Spleen (tissue), 11 donors: Measurements from ENCODE around the gene OR52I2. TPM values are rescaled to one million over a fixed set of nuclear protein-coding genes. Genes with fewer than 3 reads are reported as not detected.

Source experiments
- DNase-seq: peaks from one replicate; pipeline ENCODE4 v3.0.0-alpha.2; 2020
- H3K27ac ChIP-seq, 8 donors: fragments of 200-600 bp; sonication (generic) in 7 of 8; 1 replicate in 4 of 8; 2 replicates in 4 of 8; pipeline versions ENCODE4 v1.5.0 to v1.8.0; 2016 to 2021; ENCODE audit warnings: inconsistent platforms in 4 of 8, mild to moderate bottlenecking in 4 of 8, moderate library complexity in 1 of 8
- H3K27me3 ChIP-seq, 7 donors: fragments of 200-600 bp; sonication (generic) in 6 of 7; replicated peaks in 1 of 7; 1 replicate in 4 of 7; 2 replicates in 3 of 7; pipeline versions ENCODE4 v1.5.0 to v1.8.0; 2016 to 2021; ENCODE audit warnings: inconsistent platforms in 3 of 7, mild to moderate bottlenecking in 1 of 7
- H3K36me3 ChIP-seq, 6 donors: fragments of 200-600 bp; sonication (generic) in 5 of 6; 1 replicate in 4 of 6; 2 replicates in 2 of 6; pipeline versions ENCODE4 v1.5.0 to v1.8.0; 2016 to 2021; ENCODE audit warnings: inconsistent platforms in 2 of 6
- H3K4me1 ChIP-seq, 6 donors: fragments of 200-600 bp; sonication (generic) in 5 of 6; 1 replicate in 3 of 6; 2 replicates in 3 of 6; pipeline versions ENCODE4 v1.5.0 to v1.8.0; 2016 to 2021; ENCODE audit warnings: inconsistent platforms in 3 of 6
- H3K4me3 ChIP-seq, 8 donors: fragments of 200-600 bp; sonication (generic) in 7 of 8; 1 replicate in 4 of 8; 2 replicates in 4 of 8; pipeline versions ENCODE4 v1.5.0 to v1.8.0; 2016 to 2021; ENCODE audit warnings: inconsistent platforms in 4 of 8, mild to moderate bottlenecking in 4 of 8, moderate library complexity in 2 of 8
- H3K9me3 ChIP-seq, 8 donors: fragments of 200-600 bp; sonication (generic) in 7 of 8; 1 replicate in 4 of 8; 2 replicates in 4 of 8; pipeline versions ENCODE4 v1.5.0 to v1.8.0; 2016 to 2021; ENCODE audit warnings: inconsistent platforms in 4 of 8
- POLR2A ChIP-seq, 3 donors: fragments of 450-650 bp; IDR thresholded peaks; one replicate each; pipeline ENCODE4 v1.5.1; 2017; ENCODE audit warnings: antibody characterized with exemption in 3 of 3, mild to moderate bottlenecking in 1 of 3
- POLR2AphosphoS5 ChIP-seq, 3 donors: sonication (generic); formaldehyde crosslinking; IDR thresholded peaks; one replicate each; pipeline ENCODE4 v1.5.1; 2017; ENCODE audit warnings: antibody characterized with exemption in 3 of 3
- WGBS, 5 donors: extraction: QIAGEN DNeasy Blood & Tissue Kit in 3 of 5; methylation state at CpG; one replicate each; pipeline versions ENCODE4 v1.1.5 to v1.1.7; 2013 to 2018; 5-methylcytosine and 5-hydroxymethylcytosine counted together
- intact Hi-C: fragments of 100-400 bp; cut with DNase I; formaldehyde crosslinking; loops from one replicate; pipeline ENCODE4 v1.15.0; 2023; ENCODE audit warnings: low total_unique reads
- polyA plus RNA-seq, 3 donors: library from polyadenylated mRNA; stranded (reverse); fragments of 200-250 nt; gene quantifications; one replicate each; pipeline ENCODE4 v1.2.1, GENCODE V29; 2013
- total RNA-seq, 7 donors: library from RNA; depleted of rRNA in 3 of 7; stranded (reverse); fragments of >200 nt in 3 of 7; fragmentation: NEBNext Ultra II Directional in 4 of 7; extraction: Animal tissue kit (Norgen Biotek cat#: 25700) in 4 of 7; gene quantifications; one replicate each; pipeline versions ENCODE4 v1.1.0 to v1.2.1, GENCODE V29; 2016 to 2021
- TF ChIP-seq, protein P1 (sequence below), 11 experiments: fragments of 200-600 bp in 7 of 11; fragments of 450-650 bp in 4 of 11; sonication (generic) in 4 of 11; IDR thresholded peaks in 8 of 11; conservative IDR thresholded peaks in 3 of 11; 1 replicate in 7 of 11; 2 replicates in 4 of 11; pipeline versions ENCODE4 v1.4.0 to v1.8.0; 2016 to 2021; ENCODE audit warnings: antibody characterized with exemption in 11 of 11, inconsistent platforms in 4 of 11, mild to moderate bottlenecking in 1 of 11
- donor health status: healthy with polysubstance abuse.
- donor health status: DM: no; HTN: no; CAD: no; lungs with moderate emphysema.
- donor health status: DM: no; HTN: no; CAD: no.
- donor health status: Bipolar disorder and iron deficiency.
- donor health status: healthy.
- donor health status: DM: no; HTN: no; CAD: no.
- donor health status: DM: yes; HTN: yes; CAD: no.

OR52I2 gene
- total and polyA plus RNA-seq, 10 donors = not detected

DNA sequence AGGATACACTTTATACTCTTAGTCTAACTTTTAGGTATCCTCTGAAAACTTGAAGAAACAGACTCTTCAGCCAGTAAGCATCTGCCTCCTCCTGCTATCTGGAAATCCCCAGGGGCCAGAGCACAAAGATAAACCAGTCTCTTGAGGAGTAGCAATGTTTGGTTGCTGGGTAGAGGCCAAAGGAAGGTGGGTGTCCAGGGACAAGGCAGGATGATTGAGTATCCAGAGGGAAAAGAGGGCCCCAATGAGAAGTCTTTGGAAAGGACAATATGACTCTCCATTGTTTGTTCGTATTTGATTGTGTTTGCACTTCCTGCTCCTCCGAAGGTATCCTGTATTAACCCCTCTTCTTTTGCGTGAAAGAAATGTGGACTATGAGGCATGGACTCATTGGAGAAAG is 7.5 kb downstream of the OR52I2 start:
- Histone ChIP-seq H3K36me3 (no peaks in the 10 kb centered on the region), H3K4me1 (no peaks in the 10 kb centered on the region), H3K27ac (no peak overlapping the region), H3K4me3 (no peak overlapping the region), H3K27me3 (peaks cover 0 to 9% (median 0%) of the 10 kb centered on the region in 7 donors), H3K9me3 (no peaks in the 10 kb centered on the region)
- 48 to 79% (median 71%) methylated on average over 3 of the region's 3 CpGs for WGBS, 5 donors
- TF ChIP-seq, protein P1, sequence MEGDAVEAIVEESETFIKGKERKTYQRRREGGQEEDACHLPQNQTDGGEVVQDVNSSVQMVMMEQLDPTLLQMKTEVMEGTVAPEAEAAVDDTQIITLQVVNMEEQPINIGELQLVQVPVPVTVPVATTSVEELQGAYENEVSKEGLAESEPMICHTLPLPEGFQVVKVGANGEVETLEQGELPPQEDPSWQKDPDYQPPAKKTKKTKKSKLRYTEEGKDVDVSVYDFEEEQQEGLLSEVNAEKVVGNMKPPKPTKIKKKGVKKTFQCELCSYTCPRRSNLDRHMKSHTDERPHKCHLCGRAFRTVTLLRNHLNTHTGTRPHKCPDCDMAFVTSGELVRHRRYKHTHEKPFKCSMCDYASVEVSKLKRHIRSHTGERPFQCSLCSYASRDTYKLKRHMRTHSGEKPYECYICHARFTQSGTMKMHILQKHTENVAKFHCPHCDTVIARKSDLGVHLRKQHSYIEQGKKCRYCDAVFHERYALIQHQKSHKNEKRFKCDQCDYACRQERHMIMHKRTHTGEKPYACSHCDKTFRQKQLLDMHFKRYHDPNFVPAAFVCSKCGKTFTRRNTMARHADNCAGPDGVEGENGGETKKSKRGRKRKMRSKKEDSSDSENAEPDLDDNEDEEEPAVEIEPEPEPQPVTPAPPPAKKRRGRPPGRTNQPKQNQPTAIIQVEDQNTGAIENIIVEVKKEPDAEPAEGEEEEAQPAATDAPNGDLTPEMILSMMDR (IDR thresholded peaks at IDR 0.05 in 8 of 11, conservative IDR thresholded peaks at IDR 0.05 in 3 of 11) = no peak
- TF ChIP-seq POLR2A (IDR thresholded peaks at IDR 0.05) (no peak), POLR2AphosphoS5 (IDR thresholded peaks at IDR 0.05) (no peak)
- intact Hi-C loops = no loop called here
- DNase-seq = no peak

DNA sequence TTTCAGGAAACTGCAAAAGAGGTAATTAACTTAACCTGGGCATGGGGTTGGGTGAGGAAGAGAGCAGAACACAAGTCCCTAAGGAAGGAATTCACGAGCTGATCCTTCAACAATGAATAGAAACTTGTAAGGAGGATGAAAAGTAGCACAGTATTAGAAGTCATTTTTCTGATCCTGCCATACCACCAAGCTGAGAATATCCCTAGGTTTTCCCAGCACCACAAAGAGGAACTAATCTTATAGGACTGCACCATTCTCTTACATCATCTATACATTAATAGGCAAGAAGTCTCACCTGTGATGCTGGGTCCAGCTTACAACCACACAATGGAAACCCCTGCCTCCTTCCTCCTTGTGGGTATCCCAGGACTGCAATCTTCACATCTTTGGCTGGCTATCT is 12.2 kb downstream of the OR52I2 start, which contains the start of gene OR52I1:
OR52I1 (plus strand) TSS at position 301 of the 400 bp plus-strand sequence; CDS start at position 301, 0 bp downstream.
- Histone ChIP-seq H3K27ac (no peak within 1 kb of the TSS), H3K27me3 (no peaks in the 10 kb centered on the region), H3K36me3 (peaks cover 0 to 35% (median 10%) of the 10 kb centered on the region in 6 donors), H3K4me1 (no peaks in the 10 kb centered on the region), H3K9me3 (no peaks in the 10 kb centered on the region), H3K4me3 (no peak within 1 kb of the TSS)
- intact Hi-C loops = no loop called here
- 84 to 96% (median 88%) methylated on average over 1 of the region's 1 CpG for WGBS, 5 donors
- no peak for TF ChIP-seq POLR2AphosphoS5 (IDR thresholded peaks at IDR 0.05)
- TF ChIP-seq POLR2A (IDR thresholded peaks at IDR 0.05) = no peak
- TF ChIP-seq, protein P1 (IDR thresholded peaks at IDR 0.05 in 8 of 11, conservative IDR thresholded peaks at IDR 0.05 in 3 of 11) = no peak
- DNase-seq = no peak

DNA sequence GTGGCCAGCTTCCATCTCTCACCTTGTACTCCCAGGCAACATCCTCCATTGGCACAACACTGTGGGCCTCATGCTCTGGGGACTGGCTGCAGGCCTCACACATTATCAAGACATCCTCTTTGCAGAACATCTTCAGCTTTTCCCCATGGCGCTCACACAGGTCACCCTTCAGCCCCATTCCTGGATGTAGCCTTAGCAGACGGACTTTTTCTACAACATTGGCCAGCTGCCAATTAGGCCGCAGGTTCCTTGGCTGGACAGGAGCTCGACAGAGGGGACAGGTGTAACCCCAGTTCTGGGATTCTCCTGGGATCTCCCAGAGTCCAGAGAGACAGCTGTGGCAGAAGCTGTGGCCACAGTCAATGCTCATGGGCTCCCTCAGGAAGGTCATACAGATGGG is 23.5 kb downstream of the OR52I2 start:
- DNase-seq = no peak
- Histone ChIP-seq H3K9me3 (no peaks in the 10 kb centered on the region), H3K4me1 (peaks cover 8 to 37% (median 23%) of the 10 kb centered on the region in 6 donors), H3K27ac (no peak overlapping the region), H3K27me3 (no peaks in the 10 kb centered on the region), H3K36me3 (peaks cover 7 to 54% (median 45%) of the 10 kb centered on the region in 6 donors), H3K4me3 (no peak overlapping the region)
- TF ChIP-seq POLR2A (IDR thresholded peaks at IDR 0.05) (no peak), POLR2AphosphoS5 (IDR thresholded peaks at IDR 0.05) (no peak)
- intact Hi-C loops = no loop called here
- 88 to 97% (median 95%) methylated on average over 4 of the region's 4 CpGs for WGBS, 5 donors

DNA sequence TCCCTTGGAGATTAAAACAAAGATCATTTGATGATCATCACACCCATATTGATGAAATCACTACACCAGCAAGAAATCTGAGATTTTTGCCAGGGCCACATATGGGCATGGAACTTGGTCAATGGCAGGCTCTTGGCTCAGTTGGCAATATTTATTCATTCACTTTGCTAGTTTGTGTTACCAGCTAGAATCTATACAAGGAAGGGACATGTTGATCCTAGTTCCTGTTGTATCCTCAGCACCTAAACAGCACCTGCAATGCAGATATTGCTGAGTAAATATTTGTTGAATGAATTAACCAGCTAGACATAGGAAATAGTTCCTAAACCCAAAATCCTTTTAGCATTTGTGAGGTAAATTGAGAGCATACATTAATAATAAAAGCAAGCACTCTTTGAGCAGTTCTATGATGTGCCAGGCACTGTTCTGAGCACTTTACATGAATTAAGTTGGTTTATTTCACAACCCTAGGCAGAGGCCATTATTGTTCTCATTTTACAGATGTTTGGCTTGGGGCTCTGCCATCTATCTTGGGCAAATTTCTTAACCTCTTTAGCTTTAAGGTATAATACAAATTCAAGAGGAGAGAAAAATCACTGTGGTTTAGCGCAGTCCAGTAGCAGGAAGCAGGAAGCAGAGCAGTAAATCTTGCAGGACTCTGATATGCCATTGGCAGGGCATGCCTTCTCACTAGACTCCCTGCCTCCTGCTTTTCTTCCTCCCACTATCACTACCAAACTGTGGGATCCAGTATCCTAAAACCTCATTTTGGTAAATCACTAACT is 24.9 kb downstream of the OR52I2 start:
- peaks cover 4 to 41% (median 31%) of the 10 kb centered on the region in 6 donors for H3K36me3 ChIP-seq
- no peaks in the 10 kb centered on the region for H3K9me3 ChIP-seq
- H3K4me1 ChIP-seq = peaks cover 8 to 45% (median 26%) of the 10 kb centered on the region in 6 donors
- 19 to 43% (median 41%) methylated on average over 1 of the region's 1 CpG for WGBS, 5 donors
- peak overlapping the region in 4 of 8 donors; percentile 60 to 83 (median 73) for H3K4me3 ChIP-seq
- TF ChIP-seq, protein P1 (IDR thresholded peaks at IDR 0.05 in 8 of 11, conservative IDR thresholded peaks at IDR 0.05 in 3 of 11) = no peak
- TF ChIP-seq POLR2A (IDR thresholded peaks at IDR 0.05) (no peak), POLR2AphosphoS5 (IDR thresholded peaks at IDR 0.05) (no peak)
- H3K27me3 ChIP-seq = no peaks in the 10 kb centered on the region
- peak overlapping the region in 1 of 8 donors; percentile 92 for H3K27ac ChIP-seq
- intact Hi-C loops = no loop called here
- no peak for DNase-seq
